H1 (cell line): ENCODE measurements around the gene SUGP2. TPM values are rescaled to one million over a fixed set of nuclear protein-coding genes. Genes with fewer than 3 reads are reported as not detected.

Experiments used
- CHD1 ChIP-seq: IDR thresholded peaks from 2 replicates; pipeline ENCODE4 v1.6.1; 2012; ENCODE audit warnings: low read depth, low read length, improper control_type of control experiment
- HDAC2 ChIP-seq, 2 experiments: fragments of 300-600 bp in 1 of 2; sonication (generic) in 1 of 2; IDR thresholded peaks; 2 replicates each; pipeline ENCODE4 v1.6.1; 2011 to 2012; ENCODE audit warnings: low read depth in 2 of 2, low read length in 2 of 2, mild to moderate bottlenecking in 2 of 2, moderate library complexity in 2 of 2, borderline replicate concordance in 1 of 2, inconsistent platforms in 1 of 2
- RXRA ChIP-seq: IDR thresholded peaks from 2 replicates; pipeline ENCODE4 v1.6.1; 2011; ENCODE audit warnings: low read depth, mild to moderate bottlenecking, low read length, moderate library complexity; ENCODE audit not compliant: insufficient read depth
- polyA plus RNA-seq, 7 experiments: library from polyadenylated mRNA; depleted of rRNA in 3 of 7; stranded (reverse) in 5 of 7; unstranded in 2 of 7; fragments of >200 nt in 5 of 7; fragments of 200-250 nt in 2 of 7; gene quantifications; 1 replicate in 5 of 7; 2 replicates in 1 of 7; 4 replicates in 1 of 7; pipeline versions ENCODE4 v1.2.1 to v1.2.3, GENCODE V29; 2011 to 2013; ENCODE audit warnings: missing spikeins in 2 of 7, mixed read lengths in 2 of 7
- total RNA-seq: library from RNA; stranded (reverse); fragmentation: NEBNext Ultra II Directional; extraction: Animal tissue kit (Norgen Biotek cat#: 25700); gene quantifications from 2 replicates; pipeline ENCODE4 v1.2.1, GENCODE V29; 2021

SUGP2 gene
- total and polyA plus RNA-seq, 2 of the 8 experiments (the other 6 are each of a cell fraction or from before 2014, with no cell fraction given): 57.7 to 114 TPM

GRCh38 chr19:18991468-18991867 lies 41.8 kb downstream of the SUGP2 start (continued):
- TF ChIP-seq RXRA (no peak), HDAC2 (IDR thresholded peaks at IDR 0.05; ENCODE audit: borderline replicate concordance in 1 of 2, low read depth in 2 of 2, low read length in 2 of 2) (no peak), CHD1 (no peak)
- TF ChIP-seq, all 59 proteins: peak for 0
